KOPT-K1 (cell line): ENCODE results near the gene MPST.

Experiments
- H3K27ac ChIP-seq: fragments of 200-600 bp; sonication (generic); 2 replicates; pipeline ENCODE4 v1.5.1; 2016; ENCODE audit warnings: antibody characterized with exemption, mild to moderate bottlenecking, low read depth, low read length; ENCODE audit not compliant: poor library complexity, severe bottlenecking
- H3K36me3 ChIP-seq: fragments of 200-600 bp; sonication (generic); 2 replicates; pipeline ENCODE4 v1.5.1; 2017; ENCODE audit warnings: antibody characterized with exemption, mild to moderate bottlenecking, low read length, moderate library complexity; ENCODE audit not compliant: insufficient read depth
- H3K9me3 ChIP-seq: fragments of 200-600 bp; sonication (generic); 2 replicates; pipeline ENCODE4 v1.5.1; 2017; ENCODE audit warnings: antibody characterized with exemption, low read length, mild to moderate bottlenecking; ENCODE audit not compliant: insufficient read depth, poor library complexity, severe bottlenecking

The MPST gene

GRCh38 chr22:37057226-37057625, 37.7 kb downstream of the MPST start:
- Histone ChIP-seq H3K9me3 (no peaks in the 10 kb centered on the region), H3K27ac (no peak overlapping the region), H3K36me3 (peaks cover 4% of the 10 kb centered on the region; the same call in 1 of the 2 replicates)

- Histone ChIP-seq H3K9me3 (no peaks in the 10 kb centered on the region), H3K36me3 (peaks cover 4% of the 10 kb centered on the region; the same call in 1 of the 2 replicates), H3K27ac (no peak overlapping the region)
Measured at GRCh38 chr22:37057796-37058510, 38.4 kb downstream of the MPST start.

GRCh38 chr22:37058917-37059701, 39.6 kb downstream of the MPST start:
- H3K27ac ChIP-seq: no peak overlapping the region
- peaks cover 4% of the 10 kb centered on the region; the same call in 1 of the 2 replicates for H3K36me3 ChIP-seq

GRCh38 chr22:37059876-37060449, 40.4 kb downstream of the MPST start:
- no peaks in the 10 kb centered on the region for H3K9me3 ChIP-seq
- H3K27ac ChIP-seq: no peak overlapping the region

More at GRCh38 chr22:37058917-37059701, 39.6 kb downstream of the MPST start:
- H3K9me3 ChIP-seq: no peaks in the 10 kb centered on the region

GRCh38 chr22:37060801-37061610, 41.5 kb downstream of the MPST start:
- Histone ChIP-seq H3K36me3 (peaks cover 4% of the 10 kb centered on the region; the same call in 1 of the 2 replicates), H3K27ac (no peak overlapping the region), H3K9me3 (no peaks in the 10 kb centered on the region)

More at GRCh38 chr22:37059876-37060449, 40.4 kb downstream of the MPST start:
- peaks cover 4% of the 10 kb centered on the region; the same call in 1 of the 2 replicates for H3K36me3 ChIP-seq

- peaks cover 4% of the 10 kb centered on the region; the same call in 1 of the 2 replicates for H3K36me3 ChIP-seq
- no peaks in the 10 kb centered on the region for H3K9me3 ChIP-seq
- H3K27ac ChIP-seq: no peak overlapping the region
Measured at GRCh38 chr22:37061611-37062375, 42.3 kb downstream of the MPST start.

- Histone ChIP-seq H3K9me3 (no peaks in the 10 kb centered on the region), H3K27ac (no peak overlapping the region), H3K36me3 (peaks cover 4% of the 10 kb centered on the region; the same call in 1 of the 2 replicates)
Measured at GRCh38 chr22:37062376-37062675, 42.8 kb downstream of the MPST start.

- Histone ChIP-seq H3K36me3 (peaks cover 4% of the 10 kb centered on the region; the same call in 1 of the 2 replicates), H3K9me3 (no peaks in the 10 kb centered on the region), H3K27ac (no peak overlapping the region)
Measured at GRCh38 chr22:37062702-37063381, 43.3 kb downstream of the MPST start.

- Histone ChIP-seq H3K27ac (no peak overlapping the region), H3K36me3 (no peaks in the 10 kb centered on the region; the same call in 1 of the 2 replicates), H3K9me3 (no peaks in the 10 kb centered on the region)
Measured at GRCh38 chr22:37063431-37064420, 44.2 kb downstream of the MPST start.

GRCh38 chr22:37064553-37064952, 45.0 kb downstream of the MPST start:
- no peaks in the 10 kb centered on the region for H3K9me3 ChIP-seq
- H3K36me3 ChIP-seq: no peaks in the 10 kb centered on the region
- H3K27ac ChIP-seq: no peak overlapping the region

GRCh38 chr22:37065180-37065579, 45.6 kb downstream of the MPST start:
- H3K36me3 ChIP-seq: no peaks in the 10 kb centered on the region

GRCh38 chr22:37065961-37066360, 46.4 kb downstream of the MPST start:
- no peak overlapping the region for H3K27ac ChIP-seq
- no peaks in the 10 kb centered on the region for H3K36me3 ChIP-seq
- no peaks in the 10 kb centered on the region for H3K9me3 ChIP-seq

More at GRCh38 chr22:37065180-37065579, 45.6 kb downstream of the MPST start:
- Histone ChIP-seq H3K27ac (no peak overlapping the region), H3K9me3 (no peaks in the 10 kb centered on the region)

- H3K36me3 ChIP-seq: no peaks in the 10 kb centered on the region
- no peaks in the 10 kb centered on the region for H3K9me3 ChIP-seq
- H3K27ac ChIP-seq: no peak overlapping the region
Measured at GRCh38 chr22:37067428-37067827, 47.9 kb downstream of the MPST start.
